Skeletal muscle tissue (tissue), 4 donors: ENCODE data around the gene CAMK1D. TPM values are rescaled to one million over a fixed set of nuclear protein-coding genes. Genes with fewer than 3 reads are reported as not detected.

Experiments used
- H3K27ac ChIP-seq: one replicate; pipeline ENCODE4 v1.7.0; 2013; ENCODE audit warnings: mild to moderate bottlenecking, low read depth, low read length, inconsistent platforms
- H3K27me3 ChIP-seq, 3 donors: one replicate each; pipeline ENCODE4 v1.7.0; 2013; ENCODE audit warnings: low read length in 3 of 3; ENCODE audit not compliant: control insufficient read depth in 3 of 3, insufficient read depth in 3 of 3
- H3K36me3 ChIP-seq, 3 donors: one replicate each; pipeline ENCODE4 v1.7.0; 2013; ENCODE audit warnings: low read length in 3 of 3; ENCODE audit not compliant: control insufficient read depth in 3 of 3, insufficient read depth in 3 of 3
- H3K4me1 ChIP-seq, 3 donors: one replicate each; pipeline ENCODE4 v1.7.0; 2013; ENCODE audit warnings: low read length in 3 of 3, mild to moderate bottlenecking in 3 of 3; ENCODE audit not compliant: control insufficient read depth in 3 of 3, insufficient read depth in 3 of 3
- H3K4me3 ChIP-seq, 3 donors: one replicate each; pipeline ENCODE4 v1.7.0; 2013; ENCODE audit warnings: low read length in 3 of 3
- H3K9ac ChIP-seq, 3 donors: one replicate each; pipeline ENCODE4 v1.7.0; 2013; ENCODE audit warnings: low read length in 3 of 3, mild to moderate bottlenecking in 3 of 3, moderate library complexity in 2 of 3, low read depth in 1 of 3
- H3K9me3 ChIP-seq, 3 donors: one replicate each; pipeline ENCODE4 v1.7.0; 2013; ENCODE audit warnings: low read length in 3 of 3; ENCODE audit not compliant: control insufficient read depth in 3 of 3
- total RNA-seq: library from RNA; depleted of rRNA; stranded (reverse); fragments of >200 nt; gene quantifications from one replicate; pipeline ENCODE4 v1.2.3, GENCODE V29; 2014
- donor health status: Osteomylitis.

Gene CAMK1D
- total RNA-seq, 1 donor from 2014 or later = 2.1 TPM

GRCh38 chr10:12622691-12623090 is 273.3 kb downstream of the CAMK1D start:
- no peak overlapping the region for H3K9ac ChIP-seq
- H3K4me1 ChIP-seq = no peaks in the 10 kb centered on the region
- H3K9me3 ChIP-seq = peaks cover 0 to 4% (median 0%) of the 10 kb centered on the region in 3 donors
- no peak overlapping the region for H3K27ac ChIP-seq
- no peaks in the 10 kb centered on the region for H3K36me3 ChIP-seq
- H3K4me3 ChIP-seq = no peak overlapping the region
- H3K27me3 ChIP-seq = no peaks in the 10 kb centered on the region

- Histone ChIP-seq H3K4me3 (no peak overlapping the region), H3K4me1 (no peaks in the 10 kb centered on the region), H3K9me3 (peaks cover 0 to 4% (median 0%) of the 10 kb centered on the region in 3 donors), H3K27me3 (no peaks in the 10 kb centered on the region), H3K36me3 (no peaks in the 10 kb centered on the region), H3K9ac (no peak overlapping the region), H3K27ac (no peak overlapping the region)
These were observed 276.2 kb downstream of the CAMK1D start for GRCh38 chr10:12625393-12626023.

- H3K9ac ChIP-seq = no peak overlapping the region
These were observed 278.8 kb downstream of the CAMK1D start for GRCh38 chr10:12628153-12628552.

GRCh38 chr10:12628964-12629766 is 279.8 kb downstream of the CAMK1D start:
- no peak overlapping the region for H3K27ac ChIP-seq
- no peaks in the 10 kb centered on the region for H3K27me3 ChIP-seq
- H3K4me1 ChIP-seq = no peaks in the 10 kb centered on the region
- no peak overlapping the region for H3K9ac ChIP-seq
- H3K9me3 ChIP-seq = no peaks in the 10 kb centered on the region
- no peaks in the 10 kb centered on the region for H3K36me3 ChIP-seq
- H3K4me3 ChIP-seq = no peak overlapping the region

More at GRCh38 chr10:12628153-12628552, 278.8 kb downstream of the CAMK1D start:
- H3K27me3 ChIP-seq = no peaks in the 10 kb centered on the region
- H3K4me3 ChIP-seq = no peak overlapping the region
- H3K4me1 ChIP-seq = no peaks in the 10 kb centered on the region
- no peaks in the 10 kb centered on the region for H3K36me3 ChIP-seq
- no peaks in the 10 kb centered on the region for H3K9me3 ChIP-seq
- no peak overlapping the region for H3K27ac ChIP-seq

- H3K27me3 ChIP-seq = no peaks in the 10 kb centered on the region
- no peaks in the 10 kb centered on the region for H3K36me3 ChIP-seq
- no peak overlapping the region for H3K4me3 ChIP-seq
- no peaks in the 10 kb centered on the region for H3K4me1 ChIP-seq
- H3K27ac ChIP-seq = no peak overlapping the region
- no peaks in the 10 kb centered on the region for H3K9me3 ChIP-seq
- H3K9ac ChIP-seq = no peak overlapping the region
These were observed 280.4 kb downstream of the CAMK1D start for GRCh38 chr10:12629767-12630165.

- no peaks in the 10 kb centered on the region for H3K4me1 ChIP-seq
- H3K27ac ChIP-seq = no peak overlapping the region
- no peak overlapping the region for H3K9ac ChIP-seq
- H3K4me3 ChIP-seq = no peak overlapping the region
- no peaks in the 10 kb centered on the region for H3K27me3 ChIP-seq
- H3K36me3 ChIP-seq = no peaks in the 10 kb centered on the region
- H3K9me3 ChIP-seq = no peaks in the 10 kb centered on the region
These were observed 281.9 kb downstream of the CAMK1D start for GRCh38 chr10:12631216-12631615.

GRCh38 chr10:12631787-12632562 is 282.6 kb downstream of the CAMK1D start:
- no peaks in the 10 kb centered on the region for H3K9me3 ChIP-seq
- no peak overlapping the region for H3K4me3 ChIP-seq
- no peak overlapping the region for H3K9ac ChIP-seq
- H3K36me3 ChIP-seq = no peaks in the 10 kb centered on the region
- no peaks in the 10 kb centered on the region for H3K27me3 ChIP-seq
- no peak overlapping the region for H3K27ac ChIP-seq
- H3K4me1 ChIP-seq = no peaks in the 10 kb centered on the region

GRCh38 chr10:12633776-12634620 is 284.7 kb downstream of the CAMK1D start:
- Histone ChIP-seq H3K36me3 (no peaks in the 10 kb centered on the region), H3K27ac (no peak overlapping the region), H3K4me1 (no peaks in the 10 kb centered on the region), H3K9ac (no peak overlapping the region), H3K27me3 (no peaks in the 10 kb centered on the region), H3K9me3 (no peaks in the 10 kb centered on the region), H3K4me3 (no peak overlapping the region)

GRCh38 chr10:12634621-12634931 is 285.2 kb downstream of the CAMK1D start:
- no peak overlapping the region for H3K9ac ChIP-seq
- no peaks in the 10 kb centered on the region for H3K36me3 ChIP-seq
- no peaks in the 10 kb centered on the region for H3K27me3 ChIP-seq
- H3K9me3 ChIP-seq = no peaks in the 10 kb centered on the region
- H3K4me3 ChIP-seq = no peak overlapping the region
- H3K4me1 ChIP-seq = no peaks in the 10 kb centered on the region
- H3K27ac ChIP-seq = no peak overlapping the region
